ENCODE results near the gene IZUMO1.

The IZUMO1 gene

DNA sequence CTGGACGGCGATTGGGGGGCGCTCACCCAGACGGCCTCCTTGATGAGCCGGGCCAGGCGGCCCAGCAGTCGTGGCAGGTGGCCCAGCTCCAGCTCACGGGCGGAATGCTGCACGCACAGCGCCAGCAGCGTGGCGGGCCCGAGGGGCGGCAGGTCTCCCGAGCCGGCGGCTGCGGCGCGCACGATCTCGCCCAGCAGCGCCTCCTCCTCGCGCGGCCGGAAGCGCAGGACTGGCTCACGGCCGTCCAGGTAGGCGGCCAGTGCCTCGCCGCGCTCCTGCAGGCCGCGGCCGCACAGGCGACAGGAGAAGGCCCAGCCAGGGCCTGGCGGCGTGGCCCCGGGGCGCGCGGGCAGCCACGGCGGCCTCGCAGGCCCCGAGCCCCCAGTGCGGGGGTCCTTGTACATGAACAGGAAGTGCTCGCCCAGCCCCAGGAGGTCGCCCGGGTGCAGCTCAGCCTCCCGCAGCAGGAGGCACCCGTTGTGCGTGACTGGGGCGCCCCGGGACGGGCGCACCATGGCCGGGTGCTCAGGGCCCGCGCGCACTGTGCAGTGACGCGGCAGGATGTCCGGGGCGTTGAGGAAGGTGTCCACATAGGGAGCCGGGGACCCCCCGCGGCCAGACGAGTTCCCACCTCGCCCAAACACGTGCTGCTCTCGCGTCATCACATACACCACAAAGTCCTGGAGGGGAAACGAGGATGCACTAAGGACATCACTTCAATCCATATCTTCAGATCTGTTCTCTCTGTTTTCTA lies 17.6 kb downstream of the IZUMO1 start:
- no peak overlapping the region for H3K27ac ChIP-seq
- TF ChIP-seq, protein P1, sequence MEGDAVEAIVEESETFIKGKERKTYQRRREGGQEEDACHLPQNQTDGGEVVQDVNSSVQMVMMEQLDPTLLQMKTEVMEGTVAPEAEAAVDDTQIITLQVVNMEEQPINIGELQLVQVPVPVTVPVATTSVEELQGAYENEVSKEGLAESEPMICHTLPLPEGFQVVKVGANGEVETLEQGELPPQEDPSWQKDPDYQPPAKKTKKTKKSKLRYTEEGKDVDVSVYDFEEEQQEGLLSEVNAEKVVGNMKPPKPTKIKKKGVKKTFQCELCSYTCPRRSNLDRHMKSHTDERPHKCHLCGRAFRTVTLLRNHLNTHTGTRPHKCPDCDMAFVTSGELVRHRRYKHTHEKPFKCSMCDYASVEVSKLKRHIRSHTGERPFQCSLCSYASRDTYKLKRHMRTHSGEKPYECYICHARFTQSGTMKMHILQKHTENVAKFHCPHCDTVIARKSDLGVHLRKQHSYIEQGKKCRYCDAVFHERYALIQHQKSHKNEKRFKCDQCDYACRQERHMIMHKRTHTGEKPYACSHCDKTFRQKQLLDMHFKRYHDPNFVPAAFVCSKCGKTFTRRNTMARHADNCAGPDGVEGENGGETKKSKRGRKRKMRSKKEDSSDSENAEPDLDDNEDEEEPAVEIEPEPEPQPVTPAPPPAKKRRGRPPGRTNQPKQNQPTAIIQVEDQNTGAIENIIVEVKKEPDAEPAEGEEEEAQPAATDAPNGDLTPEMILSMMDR (conservative IDR thresholded peaks at IDR 0.05), result no peak

DNA sequence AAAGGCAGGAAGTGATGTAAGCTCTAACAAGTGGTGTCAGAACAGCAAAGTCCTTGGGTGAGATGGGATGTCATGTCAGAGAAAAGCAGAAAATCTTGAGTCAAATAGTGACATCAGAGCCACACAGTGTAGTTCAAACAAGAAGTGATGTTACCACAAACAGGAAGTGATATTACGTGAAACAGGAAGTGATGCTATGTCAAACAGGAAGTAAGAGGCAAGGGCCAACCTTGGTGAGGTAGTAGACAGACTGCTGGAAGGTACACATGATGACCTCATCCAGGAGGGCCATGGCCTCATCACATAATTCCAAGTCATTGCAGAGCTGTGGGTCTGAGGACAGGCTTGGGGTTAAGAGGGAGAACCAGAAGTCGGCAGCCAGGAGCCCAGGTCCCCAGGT lies 20.2 kb downstream of the IZUMO1 start:
- no peak overlapping the region for H3K27ac ChIP-seq
- TF ChIP-seq, protein P1 (conservative IDR thresholded peaks at IDR 0.05), result no peak

DNA sequence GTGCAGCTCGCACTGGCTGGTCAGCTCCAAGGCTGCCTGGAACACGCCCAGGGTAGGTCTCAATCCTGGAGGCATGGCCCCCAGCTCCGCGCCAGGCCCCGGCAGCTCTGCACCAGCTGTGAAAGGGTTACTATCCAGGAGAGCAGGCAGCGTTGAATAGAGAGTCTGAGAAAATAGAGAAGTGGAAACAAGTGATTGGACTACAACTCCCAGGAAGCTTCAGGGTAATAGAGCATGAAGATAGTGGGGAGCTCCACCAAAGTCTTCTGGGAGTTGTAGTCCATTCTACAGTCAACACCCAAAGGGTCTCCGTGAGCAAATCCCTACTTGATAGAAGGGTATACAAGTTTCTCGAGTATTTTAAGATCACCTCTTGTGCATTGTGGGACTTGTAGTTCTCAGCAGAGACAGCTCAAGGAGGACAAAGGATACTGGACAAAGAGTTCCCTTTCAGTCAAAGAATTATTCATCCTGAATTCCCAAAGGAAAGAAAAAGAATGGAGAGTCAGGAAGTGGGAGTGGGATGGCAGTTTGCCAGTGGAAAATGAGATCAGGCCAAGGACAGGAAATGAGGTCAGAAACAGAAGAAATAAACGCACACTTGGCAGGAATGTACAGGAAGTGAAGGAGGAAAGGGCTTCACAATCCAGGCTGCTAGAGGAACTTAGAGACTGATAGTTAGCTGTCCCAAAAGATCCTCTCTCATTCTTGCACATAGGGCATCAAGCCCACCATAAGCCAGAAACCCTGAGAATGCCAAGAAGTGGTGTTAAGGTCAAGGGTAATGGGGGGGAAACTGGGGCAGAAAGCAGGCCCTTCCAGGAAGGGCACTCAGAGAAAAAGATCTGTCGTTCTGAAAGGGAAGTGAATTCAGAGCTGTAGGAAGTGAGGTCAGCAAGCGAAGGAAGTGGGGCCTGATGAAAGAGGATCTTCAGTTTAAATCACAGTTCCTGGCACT lies 21.6 kb downstream of the IZUMO1 start:
- H3K27ac ChIP-seq, result peak overlapping the region; percentile 56
- TF ChIP-seq, protein P1 (conservative IDR thresholded peaks at IDR 0.05), result no peak

DNA sequence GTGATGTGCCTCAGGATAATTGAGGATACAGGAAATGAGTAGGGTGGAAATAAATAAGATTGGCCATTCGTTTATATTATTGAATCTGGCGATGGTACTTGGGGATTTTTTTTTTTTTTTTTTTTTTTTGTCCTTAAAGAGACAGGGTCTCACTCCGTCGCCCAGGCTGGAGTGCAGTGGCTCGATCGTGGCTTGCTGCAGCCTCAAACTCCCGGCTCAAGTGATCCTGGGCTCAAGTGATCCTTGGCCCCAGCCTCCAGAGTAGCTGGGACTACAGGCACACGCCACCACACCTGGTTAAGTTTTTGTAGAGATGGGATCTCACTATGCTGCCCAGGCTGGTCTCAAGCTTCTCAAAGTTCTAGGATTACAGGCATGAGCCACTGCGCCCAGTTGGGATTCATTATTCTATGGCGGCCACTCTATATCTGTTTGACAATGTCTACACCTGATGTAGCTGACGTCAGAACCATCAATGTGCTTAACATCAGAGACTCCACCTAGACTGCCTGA lies 24.5 kb downstream of the IZUMO1 start:
- no peak overlapping the region for H3K27ac ChIP-seq
- TF ChIP-seq, protein P1 (conservative IDR thresholded peaks at IDR 0.05), result no peak

DNA sequence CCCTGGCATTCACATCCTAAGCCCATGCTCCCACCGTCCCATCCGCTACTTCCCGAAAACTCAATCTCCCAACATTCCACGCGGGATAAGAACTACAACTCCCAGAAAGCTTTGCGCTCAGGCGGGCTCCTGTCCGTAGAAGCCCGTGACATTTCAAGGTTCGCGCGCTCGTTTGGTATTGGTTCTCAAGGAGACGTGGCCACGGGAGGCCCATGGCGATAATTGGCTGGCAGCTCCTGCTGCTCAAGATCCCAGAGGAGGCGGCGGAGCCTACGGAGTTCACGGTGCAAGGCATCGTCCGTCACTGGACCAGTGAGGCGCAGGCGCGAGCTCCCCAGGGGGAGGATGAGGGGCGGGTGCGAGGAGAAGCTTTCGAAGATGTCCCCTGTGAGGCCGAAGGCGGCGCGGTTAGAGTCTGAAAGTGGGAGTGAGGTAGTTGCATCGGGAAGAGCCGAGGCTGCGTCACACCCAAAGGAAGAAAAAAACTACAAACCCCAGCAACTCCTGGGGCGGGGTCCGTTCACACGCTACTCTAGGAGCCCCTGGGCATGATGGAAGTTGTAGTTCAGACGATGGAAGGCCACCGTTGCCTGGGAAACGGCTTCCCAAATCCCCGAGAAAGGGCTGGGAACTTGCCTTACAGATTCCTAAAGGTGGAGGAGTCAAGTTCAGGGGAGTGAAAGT lies 26.0 kb downstream of the IZUMO1 start:
- peak overlapping the region; percentile 71 for H3K27ac ChIP-seq
- TF ChIP-seq, protein P1 (conservative IDR thresholded peaks at IDR 0.05), result no peak

DNA sequence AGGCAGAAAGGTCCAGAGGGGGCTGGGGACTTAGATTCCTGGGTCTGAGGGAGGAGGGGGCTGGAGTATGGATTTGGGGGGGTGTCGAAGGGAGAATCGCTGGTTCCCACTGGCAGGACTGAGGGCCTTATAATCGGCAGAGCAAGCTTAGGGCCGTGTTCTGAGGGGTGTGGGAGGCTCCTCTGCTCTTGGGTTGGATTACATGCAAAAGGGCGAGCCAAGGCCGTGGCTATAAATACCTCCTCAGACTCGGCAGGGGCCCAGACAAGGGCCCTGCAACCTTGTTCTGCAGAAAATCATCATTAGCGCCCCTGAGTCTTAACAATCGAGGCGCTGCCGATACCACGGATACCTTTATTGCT lies 26.5 kb downstream of the IZUMO1 start:
- H3K27ac ChIP-seq, result peak overlapping the region; percentile 71
- TF ChIP-seq, protein P1 (conservative IDR thresholded peaks at IDR 0.05), result no peak
